Erythroblast (primary cell): ENCODE measurements around the gene FOXP1.

Source experiments
- DNase-seq, 2 experiments: peaks; one replicate each; lab custom pipeline; 2025; lab: John Stamatoyannopoulos, UW
- GATA1 ChIP-seq: IDR thresholded peaks from 2 replicates; pipeline ENCODE4 v1.6.1; 2011; ENCODE audit warnings: low read depth, mild to moderate bottlenecking, control low read depth, low read length, moderate library complexity
- POLR2A ChIP-seq: IDR thresholded peaks from 2 replicates; pipeline ENCODE4 v1.6.1; 2011; ENCODE audit warnings: mild to moderate bottlenecking, low read length

The FOXP1 gene

GRCh38 chr3:71163198-71163918 is 420.2 kb downstream of the FOXP1 start:
- DNase-seq, result no peak
- no peak for TF ChIP-seq GATA1
- TF ChIP-seq POLR2A, result no peak

GRCh38 chr3:71162221-71162620 is 421.3 kb downstream of the FOXP1 start:
- TF ChIP-seq POLR2A (no peak), GATA1 (no peak)
- no peak for DNase-seq

- TF ChIP-seq POLR2A (no peak), GATA1 (no peak)
- DNase-seq, result no peak
Observed at GRCh38 chr3:71160785-71161546, 422.6 kb downstream of the FOXP1 start.

GRCh38 chr3:71156062-71156665 is 427.4 kb downstream of the FOXP1 start:
- TF ChIP-seq GATA1 (no peak), POLR2A (no peak)
- DNase-seq, result no peak

- TF ChIP-seq POLR2A (no peak), GATA1 (no peak)
- no peak for DNase-seq
Observed at GRCh38 chr3:71154846-71155245, 428.7 kb downstream of the FOXP1 start.

- no peak for DNase-seq
- no peak for TF ChIP-seq POLR2A
- no peak for TF ChIP-seq GATA1
Observed at GRCh38 chr3:71153713-71154112, 429.8 kb downstream of the FOXP1 start.

GRCh38 chr3:71152892-71153265 is 430.6 kb downstream of the FOXP1 start:
- no peak for TF ChIP-seq GATA1
- TF ChIP-seq POLR2A, result no peak

GRCh38 chr3:71152039-71152891 is 431.3 kb downstream of the FOXP1 start:
- TF ChIP-seq GATA1 (no peak), POLR2A (no peak)
- no peak for DNase-seq

More at GRCh38 chr3:71152892-71153265, 430.6 kb downstream of the FOXP1 start:
- DNase-seq, result no peak

- no peak for TF ChIP-seq GATA1
- DNase-seq, result no peak
Observed at GRCh38 chr3:71149959-71150954, 433.3 kb downstream of the FOXP1 start.

- no peak for TF ChIP-seq GATA1
- no peak for TF ChIP-seq POLR2A
Observed at GRCh38 chr3:71148455-71149060, 435.0 kb downstream of the FOXP1 start.

GRCh38 chr3:71146673-71147072 is 436.9 kb downstream of the FOXP1 start:
- TF ChIP-seq POLR2A (no peak), GATA1 (no peak)
- DNase-seq, result no peak

More at GRCh38 chr3:71148455-71149060, 435.0 kb downstream of the FOXP1 start:
- DNase-seq, result no peak

GRCh38 chr3:71145954-71146353 is 437.6 kb downstream of the FOXP1 start:
- no peak for DNase-seq
- TF ChIP-seq POLR2A, result no peak
- TF ChIP-seq GATA1, result no peak

GRCh38 chr3:71144525-71145253 is 438.8 kb downstream of the FOXP1 start:
- no peak for TF ChIP-seq POLR2A
- no peak for TF ChIP-seq GATA1
- no peak for DNase-seq
